Measurements from ENCODE around the gene PLCL1.

The PLCL1 gene

DNA sequence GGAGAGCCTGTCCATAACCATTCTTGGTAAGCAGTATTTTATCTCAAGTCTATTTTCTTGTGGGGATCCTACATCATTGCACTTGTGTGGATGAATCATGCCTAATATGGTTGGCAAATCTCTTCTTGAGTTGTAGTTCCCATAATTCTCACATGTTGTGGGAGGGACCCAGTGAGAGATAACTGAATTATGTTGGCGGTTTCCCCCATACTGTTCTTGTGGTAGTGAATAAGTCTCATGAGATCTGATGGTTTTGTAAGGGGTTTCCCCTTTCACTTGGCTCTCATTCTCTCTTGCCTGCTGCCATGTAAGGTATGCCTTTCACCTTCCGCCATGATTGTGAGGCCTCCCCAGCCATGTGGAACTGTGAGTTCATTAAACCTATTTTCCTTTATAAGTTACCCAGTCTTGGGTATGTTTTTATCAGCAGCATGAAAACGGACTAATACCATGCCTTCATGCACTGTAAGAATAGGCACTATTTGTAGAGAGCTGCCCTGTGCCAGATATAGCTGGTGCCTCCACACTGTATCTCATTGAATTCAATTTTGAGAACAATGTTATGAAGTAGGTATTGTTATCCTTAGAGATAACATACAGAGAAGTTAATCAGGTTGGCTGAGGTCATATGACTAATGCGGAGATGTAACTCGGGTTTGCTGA is 148.3 kb downstream of the PLCL1 start:
- no peaks in the 10 kb centered on the region for H3K36me3 ChIP-seq (ENCODE audit: insufficient read depth, low read length)
- H3K9ac ChIP-seq (ENCODE audit: insufficient read length), result no peak overlapping the region
- DNase-seq (ENCODE audit: low read depth, low spot score), result no peak
- no peak for TF ChIP-seq FOXP2 (optimal IDR thresholded peaks at IDR 0.05; ENCODE audit: control extremely low read depth, extremely low read length, insufficient read depth)
- no peak for TF ChIP-seq EZH2 (IDR thresholded peaks at IDR 0.05)
- TF ChIP-seq POLR2AphosphoS5 (IDR thresholded peaks at IDR 0.05; ENCODE audit: borderline replicate concordance, low read depth, low read length), result no peak
- H3K4me3 ChIP-seq, result no peak overlapping the region
- H3K27ac ChIP-seq, result no peak overlapping the region
- no peaks in the 10 kb centered on the region for H3K9me3 ChIP-seq (ENCODE audit: low read depth, low read length)

DNA sequence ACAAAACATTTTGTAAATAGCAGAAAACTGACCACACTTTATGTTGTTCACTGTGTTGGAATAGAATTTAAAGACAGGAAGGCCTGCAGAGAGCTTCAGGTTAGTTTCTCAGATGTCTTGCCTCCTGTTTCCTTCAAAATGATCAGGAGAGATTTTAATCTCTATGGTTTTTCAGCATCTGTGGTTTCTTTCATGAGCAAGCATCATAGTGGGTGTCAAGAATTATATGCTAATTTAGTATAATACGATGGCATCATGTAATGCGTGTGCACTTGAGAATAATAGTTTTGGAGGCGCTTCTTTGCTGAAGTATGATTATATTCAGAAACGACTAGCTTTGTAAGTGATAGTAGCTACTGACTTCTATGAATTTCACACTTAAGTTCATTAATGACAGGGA is 149.9 kb downstream of the PLCL1 start:
- Histone ChIP-seq H3K9me3 (ENCODE audit: low read depth, low read length) (no peaks in the 10 kb centered on the region), H3K4me3 (no peak overlapping the region), H3K9ac (ENCODE audit: insufficient read length) (no peak overlapping the region), H3K36me3 (ENCODE audit: insufficient read depth, low read length) (no peaks in the 10 kb centered on the region), H3K27ac (no peak overlapping the region)
- no peak for DNase-seq (ENCODE audit: low read depth, low spot score)
- TF ChIP-seq EZH2 (IDR thresholded peaks at IDR 0.05), result no peak
- no peak for TF ChIP-seq POLR2AphosphoS5 (IDR thresholded peaks at IDR 0.05; ENCODE audit: borderline replicate concordance, low read depth, low read length)

DNA sequence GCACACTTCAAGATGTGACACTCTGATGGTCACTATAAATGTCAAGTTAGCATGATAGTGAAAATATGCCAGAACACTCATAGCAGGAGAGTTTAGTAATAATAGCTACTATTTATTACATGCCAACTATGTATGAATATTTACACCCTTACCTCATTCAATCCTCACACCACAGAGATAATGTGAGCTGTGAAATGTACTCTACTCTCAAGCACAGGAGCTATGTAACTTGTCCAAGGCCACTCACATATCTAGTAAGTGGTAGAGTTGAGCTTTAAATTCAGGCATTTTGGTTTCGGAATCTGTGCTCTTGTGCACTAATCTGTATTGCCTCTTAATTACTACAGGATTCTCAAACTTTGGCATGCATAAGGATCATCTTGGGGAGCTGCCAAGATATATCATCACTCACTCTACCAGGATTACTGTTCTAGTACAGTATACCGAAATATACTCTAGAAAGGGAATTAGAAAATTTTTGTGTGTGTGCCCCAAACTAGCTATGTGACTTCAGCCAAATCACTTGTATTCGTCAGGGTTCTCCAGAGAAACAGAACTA is 154.3 kb downstream of the PLCL1 start:
- H3K4me3 ChIP-seq, result no peak overlapping the region
- H3K36me3 ChIP-seq (ENCODE audit: insufficient read depth, low read length), result no peaks in the 10 kb centered on the region
- H3K9me3 ChIP-seq (ENCODE audit: low read depth, low read length), result no peaks in the 10 kb centered on the region
- H3K27ac ChIP-seq, result no peak overlapping the region
- no peak for TF ChIP-seq FOXP2 (optimal IDR thresholded peaks at IDR 0.05; ENCODE audit: control extremely low read depth, extremely low read length, insufficient read depth)
- no peak for DNase-seq (ENCODE audit: low read depth, low spot score)
- H3K9ac ChIP-seq (ENCODE audit: insufficient read length), result no peak overlapping the region

- no peaks in the 10 kb centered on the region for H3K36me3 ChIP-seq (ENCODE audit: insufficient read depth, low read length)
- DNase-seq (ENCODE audit: low read depth, low spot score), result no peak
- no peak overlapping the region for H3K27ac ChIP-seq
- TF ChIP-seq FOXP2 (optimal IDR thresholded peaks at IDR 0.05; ENCODE audit: control extremely low read depth, extremely low read length, insufficient read depth), result no peak
- no peak for TF ChIP-seq POLR2AphosphoS5 (IDR thresholded peaks at IDR 0.05; ENCODE audit: borderline replicate concordance, low read depth, low read length)
- TF ChIP-seq EZH2 (IDR thresholded peaks at IDR 0.05), result no peak
- H3K4me3 ChIP-seq, result no peak overlapping the region
- H3K9me3 ChIP-seq (ENCODE audit: low read depth, low read length), result no peaks in the 10 kb centered on the region
- no peak overlapping the region for H3K9ac ChIP-seq (ENCODE audit: insufficient read length)
Observed at GRCh38 chr2:197959383-197959782, 155.0 kb downstream of the PLCL1 start.

- Histone ChIP-seq H3K9ac (ENCODE audit: insufficient read length) (no peak overlapping the region), H3K36me3 (ENCODE audit: insufficient read depth, low read length) (no peaks in the 10 kb centered on the region), H3K27ac (no peak overlapping the region), H3K9me3 (ENCODE audit: low read depth, low read length) (no peaks in the 10 kb centered on the region), H3K4me3 (no peak overlapping the region)
- DNase-seq (ENCODE audit: low read depth, low spot score), result no peak
- TF ChIP-seq FOXP2 (optimal IDR thresholded peaks at IDR 0.05; ENCODE audit: control extremely low read depth, extremely low read length, insufficient read depth) (no peak), EZH2 (IDR thresholded peaks at IDR 0.05) (no peak), POLR2AphosphoS5 (IDR thresholded peaks at IDR 0.05; ENCODE audit: borderline replicate concordance, low read depth, low read length) (no peak)
Observed at GRCh38 chr2:197960786-197961185, 156.4 kb downstream of the PLCL1 start.

DNA sequence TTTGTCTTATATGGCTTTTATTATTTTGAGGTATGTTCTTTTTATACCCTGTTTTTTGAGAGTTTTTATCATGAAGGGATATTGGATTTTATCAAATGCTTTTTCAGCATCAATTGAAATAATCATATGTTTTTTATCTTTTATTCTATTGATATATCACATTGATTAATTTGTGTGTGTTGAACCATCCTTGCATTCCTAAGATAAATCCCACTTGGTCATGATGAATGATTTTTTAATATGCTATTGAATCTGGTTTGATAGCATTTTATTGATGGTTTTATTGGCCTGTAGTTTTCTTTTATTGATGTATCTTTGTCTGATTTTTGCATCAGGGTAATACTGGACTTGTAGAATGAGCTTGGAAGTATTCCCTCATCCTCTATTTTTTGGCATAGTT is 160.3 kb downstream of the PLCL1 start:
- no peak overlapping the region for H3K9ac ChIP-seq (ENCODE audit: insufficient read length)
- H3K9me3 ChIP-seq (ENCODE audit: low read depth, low read length), result no peaks in the 10 kb centered on the region
- no peaks in the 10 kb centered on the region for H3K36me3 ChIP-seq (ENCODE audit: insufficient read depth, low read length)
- H3K27ac ChIP-seq, result no peak overlapping the region
- no peak for DNase-seq (ENCODE audit: low read depth, low spot score)
- H3K4me3 ChIP-seq, result no peak overlapping the region
- no peak for TF ChIP-seq FOXP2 (optimal IDR thresholded peaks at IDR 0.05; ENCODE audit: control extremely low read depth, extremely low read length, insufficient read depth)
- no peak for TF ChIP-seq POLR2AphosphoS5 (IDR thresholded peaks at IDR 0.05; ENCODE audit: borderline replicate concordance, low read depth, low read length)
- TF ChIP-seq EZH2 (IDR thresholded peaks at IDR 0.05), result no peak

DNA sequence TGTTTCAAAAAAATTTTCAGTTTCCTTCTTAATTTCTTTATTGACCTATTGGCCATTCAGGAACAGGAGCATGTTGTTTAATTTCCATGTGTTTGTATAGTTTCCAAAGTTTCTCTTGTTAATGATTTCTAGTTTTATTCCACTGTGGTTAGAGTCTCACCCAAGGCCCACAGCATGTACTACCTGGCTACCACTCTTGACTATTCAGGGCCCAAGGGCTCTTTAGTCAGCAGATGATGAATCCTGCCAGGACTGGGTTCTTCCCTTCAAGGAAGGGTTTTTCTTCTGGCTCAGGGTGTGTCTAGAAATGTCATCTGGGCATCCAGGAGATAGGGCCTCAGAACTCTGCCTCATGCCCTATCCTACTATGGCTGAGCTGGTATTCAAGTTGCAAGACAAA is 161.4 kb downstream of the PLCL1 start:
- no peak for DNase-seq (ENCODE audit: low read depth, low spot score)
- Histone ChIP-seq H3K27ac (no peak overlapping the region), H3K9me3 (ENCODE audit: low read depth, low read length) (no peaks in the 10 kb centered on the region)

DNA sequence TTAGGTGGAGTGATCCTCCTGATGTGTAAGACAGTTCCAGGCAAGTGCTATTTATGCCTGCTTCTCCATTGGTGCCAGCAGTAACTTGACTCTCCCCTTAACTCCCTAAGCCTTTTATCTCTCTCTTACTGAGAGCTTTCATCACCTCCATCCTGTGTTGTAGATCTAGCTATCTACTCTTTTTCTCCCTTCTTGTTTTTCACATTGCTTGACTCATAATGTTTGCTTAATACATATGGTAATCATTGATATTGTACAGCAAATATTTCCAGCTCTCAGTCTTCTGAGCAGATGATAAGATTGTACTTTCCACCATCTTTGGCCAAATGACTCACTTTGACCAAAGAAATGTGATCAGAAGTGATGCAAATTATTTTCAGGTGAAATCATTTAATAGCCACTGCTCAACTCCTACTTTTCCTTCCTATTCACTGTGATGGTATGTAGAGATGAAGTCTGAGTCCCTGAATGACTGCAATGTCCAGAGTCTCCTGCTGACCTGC is 165.0 kb downstream of the PLCL1 start:
- no peak overlapping the region for H3K27ac ChIP-seq
- H3K9ac ChIP-seq (ENCODE audit: insufficient read length), result no peak overlapping the region
- H3K4me3 ChIP-seq, result no peak overlapping the region
- H3K9me3 ChIP-seq (ENCODE audit: low read depth, low read length), result no peaks in the 10 kb centered on the region
- TF ChIP-seq POLR2AphosphoS5 (IDR thresholded peaks at IDR 0.05; ENCODE audit: borderline replicate concordance, low read depth, low read length) (no peak), FOXP2 (optimal IDR thresholded peaks at IDR 0.05; ENCODE audit: control extremely low read depth, extremely low read length, insufficient read depth) (no peak), EZH2 (IDR thresholded peaks at IDR 0.05) (no peak)
- no peak for DNase-seq (ENCODE audit: low read depth, low spot score)
- no peaks in the 10 kb centered on the region for H3K36me3 ChIP-seq (ENCODE audit: insufficient read depth, low read length)

More for the DNA sequence above, 161.4 kb downstream of the PLCL1 start:
- TF ChIP-seq EZH2 (IDR thresholded peaks at IDR 0.05) (no peak), POLR2AphosphoS5 (IDR thresholded peaks at IDR 0.05; ENCODE audit: borderline replicate concordance, low read depth, low read length) (no peak), FOXP2 (optimal IDR thresholded peaks at IDR 0.05; ENCODE audit: control extremely low read depth, extremely low read length, insufficient read depth) (no peak)
- no peak overlapping the region for H3K9ac ChIP-seq (ENCODE audit: insufficient read length)
- no peaks in the 10 kb centered on the region for H3K36me3 ChIP-seq (ENCODE audit: insufficient read depth, low read length)
- H3K4me3 ChIP-seq, result no peak overlapping the region

DNA sequence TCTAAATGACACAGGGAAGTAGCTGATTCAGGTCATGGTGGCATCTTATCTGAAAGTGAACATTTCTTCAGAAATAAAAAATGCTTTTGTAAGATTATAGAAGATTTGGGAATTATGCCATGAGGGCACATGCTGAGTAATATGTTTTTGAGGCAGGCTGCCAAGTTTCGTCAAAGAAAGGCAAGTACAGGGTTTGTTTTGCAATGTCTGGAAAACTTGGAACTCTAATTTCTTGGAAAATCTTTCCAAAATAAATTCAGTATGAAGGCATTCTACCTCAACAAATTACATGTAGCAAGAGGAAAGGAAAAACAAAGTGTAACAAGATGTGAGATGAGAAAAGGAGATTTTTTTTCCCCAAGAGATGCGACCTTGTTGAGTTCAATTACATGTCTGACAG is 167.7 kb downstream of the PLCL1 start:
- no peak overlapping the region for H3K9ac ChIP-seq (ENCODE audit: insufficient read length)
- DNase-seq (ENCODE audit: low read depth, low spot score), result peak; percentile 58
- H3K27ac ChIP-seq, result peak overlapping the region; percentile 63
- H3K9me3 ChIP-seq (ENCODE audit: low read depth, low read length), result no peaks in the 10 kb centered on the region
- peak overlapping the region; percentile 36 for H3K4me3 ChIP-seq
- TF ChIP-seq EZH2 (IDR thresholded peaks at IDR 0.05), result no peak
- no peak for TF ChIP-seq FOXP2 (optimal IDR thresholded peaks at IDR 0.05; ENCODE audit: control extremely low read depth, extremely low read length, insufficient read depth)
- no peak; the same call in 1 of the 2 replicates for TF ChIP-seq POLR2AphosphoS5 (IDR thresholded peaks at IDR 0.05; ENCODE audit: borderline replicate concordance, low read depth, low read length)
- H3K36me3 ChIP-seq (ENCODE audit: insufficient read depth, low read length), result no peaks in the 10 kb centered on the region

Data from SK-N-MC (cell line).